Astrocyte (in vitro differentiated cells and primary cell): Measurements from ENCODE around the gene SRMS. TPM values are rescaled to one million over a fixed set of nuclear protein-coding genes. Genes with fewer than 3 reads are reported as not detected.

Source experiments
- DNase-seq: peaks from one replicate; pipeline ENCODE4 v3.0.0-alpha.2; 2010; ENCODE audit warnings: low read depth
- FAIRE-seq: peaks from 2 replicates; lab custom pipeline; 2011; peaks lifted over from hg19 to GRCh38; lab: Jason Lieb, UNC
- H2AFZ ChIP-seq: 2 replicates; pipeline ENCODE4 v1.6.0; 2012; ENCODE audit warnings: low read depth, low read length, inconsistent platforms
- H3K27ac ChIP-seq: 2 replicates; pipeline ENCODE4 v1.5.1; 2011; ENCODE audit warnings: low read depth, low read length, inconsistent platforms
- H3K27me3 ChIP-seq: 2 replicates; pipeline ENCODE4 v1.6.0; 2011; ENCODE audit warnings: low read length, inconsistent platforms; ENCODE audit not compliant: insufficient read depth
- H3K36me3 ChIP-seq: 2 replicates; pipeline ENCODE4 v1.5.1; 2011; ENCODE audit warnings: low read length, inconsistent platforms; ENCODE audit not compliant: insufficient read depth
- H3K4me1 ChIP-seq: 2 replicates; pipeline ENCODE4 v1.5.1; 2011; ENCODE audit warnings: low read length, inconsistent platforms; ENCODE audit not compliant: insufficient read depth
- H3K4me2 ChIP-seq: 2 replicates; pipeline ENCODE4 v1.6.0; 2012; ENCODE audit warnings: low read length, inconsistent platforms
- H3K4me3 ChIP-seq: 2 replicates; pipeline ENCODE4 v1.5.1; 2011; ENCODE audit warnings: low read depth, mild to moderate bottlenecking, low read length, inconsistent platforms; ENCODE audit not compliant: insufficient read depth
- H3K79me2 ChIP-seq: 2 replicates; pipeline ENCODE4 v1.6.0; 2012; ENCODE audit warnings: mild to moderate bottlenecking, low read length, inconsistent platforms; ENCODE audit not compliant: insufficient read depth
- H3K9ac ChIP-seq: 2 replicates; pipeline ENCODE4 v1.6.0; 2012; ENCODE audit warnings: mild to moderate bottlenecking, low read length, inconsistent platforms
- H3K9me3 ChIP-seq: 2 replicates; pipeline ENCODE4 v1.5.1; 2012; ENCODE audit warnings: low read depth, mild to moderate bottlenecking, low read length, inconsistent platforms; ENCODE audit not compliant: insufficient read depth
- H4K20me1 ChIP-seq: 2 replicates; pipeline ENCODE4 v1.6.0; 2012; ENCODE audit warnings: low read length, inconsistent platforms; ENCODE audit not compliant: insufficient read depth
- H3K27ac Mint-ChIP-seq: one replicate; pipeline ENCODE4 v1.8.0; 2021; ENCODE audit warnings: mild to moderate bottlenecking, mixed read lengths; ENCODE audit not compliant: unreplicated experiment
- H3K27me3 Mint-ChIP-seq: one replicate; pipeline ENCODE4 v1.8.0; 2021; ENCODE audit warnings: low read depth, mixed read lengths; ENCODE audit not compliant: unreplicated experiment
- H3K36me3 Mint-ChIP-seq: one replicate; pipeline ENCODE4 v1.8.0; 2021; ENCODE audit warnings: low read depth, mixed read lengths; ENCODE audit not compliant: unreplicated experiment
- H3K4me1 Mint-ChIP-seq: one replicate; pipeline ENCODE4 v1.8.0; 2021; ENCODE audit warnings: low read depth, mixed read lengths; ENCODE audit not compliant: unreplicated experiment
- H3K4me3 Mint-ChIP-seq: one replicate; pipeline ENCODE4 v1.8.0; 2021; ENCODE audit warnings: mild to moderate bottlenecking, moderate library complexity, mixed read lengths; ENCODE audit not compliant: unreplicated experiment
- H3K9me3 Mint-ChIP-seq: one replicate; pipeline ENCODE4 v1.8.0; 2021; ENCODE audit warnings: mild to moderate bottlenecking, mixed read lengths; ENCODE audit not compliant: unreplicated experiment
- EZH2 ChIP-seq: IDR thresholded peaks from 2 replicates; pipeline ENCODE4 v1.6.1; 2012; ENCODE audit warnings: mild to moderate bottlenecking, low read length, inconsistent platforms; ENCODE audit not compliant: insufficient read depth
- total RNA-seq: library from RNA; stranded (reverse); gene quantifications from 2 replicates; pipeline ENCODE4 v1.2.1, GENCODE V29; 2021
- TF ChIP-seq, protein P1 (sequence below): IDR thresholded peaks from 2 replicates; pipeline ENCODE4 v1.5.1; 2011; ENCODE audit warnings: low read depth, mild to moderate bottlenecking, inconsistent platforms, low read length, moderate library complexity; ENCODE audit not compliant: insufficient read depth

SRMS gene
- total RNA-seq, 1 donor from 2014 or later = 0.14 TPM

DNA sequence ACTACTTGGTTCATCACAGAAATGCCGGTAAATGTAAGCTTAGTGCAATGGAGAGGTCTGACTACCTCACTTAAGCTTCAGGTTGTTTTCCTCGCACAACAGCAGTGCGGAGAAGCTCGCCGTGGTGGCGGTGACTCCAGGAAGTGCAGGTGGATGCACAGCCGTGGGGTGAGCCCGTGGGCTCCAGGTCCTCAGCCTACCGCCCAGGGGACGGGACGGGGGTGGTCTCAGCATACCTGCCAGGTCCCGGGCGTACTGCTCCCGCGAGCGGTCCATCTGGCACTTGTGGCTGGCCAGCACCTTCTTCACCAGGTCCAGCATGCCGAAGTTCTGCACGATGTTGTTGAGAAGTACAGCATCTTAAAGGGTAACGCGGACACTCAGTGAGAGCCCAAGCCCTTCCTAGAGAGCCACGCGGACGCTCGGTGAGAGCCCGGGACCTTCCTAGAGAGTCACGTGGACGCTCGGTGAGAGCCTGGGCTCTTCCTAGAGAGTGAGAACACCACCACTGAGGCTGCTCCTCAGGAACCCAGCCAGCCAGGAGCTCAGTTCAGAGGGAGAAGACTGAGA is 44.3 kb upstream of the SRMS start:
- no peaks in the 10 kb centered on the region for H3K27me3 ChIP-seq
- no peaks in the 10 kb centered on the region for H3K79me2 ChIP-seq
- H3K27ac Mint-ChIP-seq = no peak overlapping the region
- no peak for TF ChIP-seq EZH2
- TF ChIP-seq, protein P1, sequence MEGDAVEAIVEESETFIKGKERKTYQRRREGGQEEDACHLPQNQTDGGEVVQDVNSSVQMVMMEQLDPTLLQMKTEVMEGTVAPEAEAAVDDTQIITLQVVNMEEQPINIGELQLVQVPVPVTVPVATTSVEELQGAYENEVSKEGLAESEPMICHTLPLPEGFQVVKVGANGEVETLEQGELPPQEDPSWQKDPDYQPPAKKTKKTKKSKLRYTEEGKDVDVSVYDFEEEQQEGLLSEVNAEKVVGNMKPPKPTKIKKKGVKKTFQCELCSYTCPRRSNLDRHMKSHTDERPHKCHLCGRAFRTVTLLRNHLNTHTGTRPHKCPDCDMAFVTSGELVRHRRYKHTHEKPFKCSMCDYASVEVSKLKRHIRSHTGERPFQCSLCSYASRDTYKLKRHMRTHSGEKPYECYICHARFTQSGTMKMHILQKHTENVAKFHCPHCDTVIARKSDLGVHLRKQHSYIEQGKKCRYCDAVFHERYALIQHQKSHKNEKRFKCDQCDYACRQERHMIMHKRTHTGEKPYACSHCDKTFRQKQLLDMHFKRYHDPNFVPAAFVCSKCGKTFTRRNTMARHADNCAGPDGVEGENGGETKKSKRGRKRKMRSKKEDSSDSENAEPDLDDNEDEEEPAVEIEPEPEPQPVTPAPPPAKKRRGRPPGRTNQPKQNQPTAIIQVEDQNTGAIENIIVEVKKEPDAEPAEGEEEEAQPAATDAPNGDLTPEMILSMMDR = no peak
- H4K20me1 ChIP-seq = no peaks in the 10 kb centered on the region
- FAIRE-seq = no peak
- no peak overlapping the region for H3K27ac ChIP-seq
- no peak overlapping the region for H3K4me3 ChIP-seq
- H2AFZ ChIP-seq = no peak overlapping the region
- no peaks in the 10 kb centered on the region for H3K36me3 ChIP-seq
- peaks cover 7% of the 10 kb centered on the region for H3K4me1 ChIP-seq
- peaks cover 14% of the 10 kb centered on the region for H3K36me3 Mint-ChIP-seq
- no peak overlapping the region for H3K4me3 Mint-ChIP-seq
- no peaks in the 10 kb centered on the region for H3K9me3 ChIP-seq
- no peak overlapping the region for H3K9ac ChIP-seq
- no peaks in the 10 kb centered on the region for H3K9me3 Mint-ChIP-seq
- H3K4me2 ChIP-seq = no peak overlapping the region
- H3K27me3 Mint-ChIP-seq = no peaks in the 10 kb centered on the region
- no peak for DNase-seq
- H3K4me1 Mint-ChIP-seq = peaks cover 2% of the 10 kb centered on the region

DNA sequence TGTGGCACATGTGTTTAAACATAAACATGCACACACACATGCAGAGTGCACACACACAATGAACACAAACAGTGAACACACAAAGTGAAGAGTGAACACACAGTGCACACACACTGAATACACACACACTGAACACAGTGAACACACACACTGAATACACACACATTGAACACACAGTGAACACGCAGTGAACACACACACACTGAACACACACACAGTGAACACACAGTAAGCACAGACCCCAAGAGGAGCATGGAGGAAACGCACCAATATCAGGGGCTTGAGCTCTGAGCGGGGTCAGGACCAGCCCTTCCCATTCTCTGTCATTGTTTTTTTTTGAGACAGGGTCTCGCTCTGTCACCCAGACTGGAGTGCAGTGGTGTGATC is 43.6 kb upstream of the SRMS start:
- no peaks in the 10 kb centered on the region for H3K36me3 ChIP-seq
- TF ChIP-seq, protein P1 = no peak
- TF ChIP-seq EZH2 = no peak
- H3K9me3 ChIP-seq = no peaks in the 10 kb centered on the region
- H3K4me1 Mint-ChIP-seq = peaks cover 2% of the 10 kb centered on the region
- H3K9ac ChIP-seq = no peak overlapping the region
- no peak overlapping the region for H3K27ac ChIP-seq
- H3K4me1 ChIP-seq = peaks cover 7% of the 10 kb centered on the region
- no peak overlapping the region for H3K27ac Mint-ChIP-seq
- no peak overlapping the region for H3K4me3 ChIP-seq
- H3K4me3 Mint-ChIP-seq = no peak overlapping the region
- no peaks in the 10 kb centered on the region for H3K9me3 Mint-ChIP-seq
- no peaks in the 10 kb centered on the region for H3K27me3 ChIP-seq
- no peak overlapping the region for H2AFZ ChIP-seq
- FAIRE-seq = no peak
- H4K20me1 ChIP-seq = no peaks in the 10 kb centered on the region
- H3K36me3 Mint-ChIP-seq = peaks cover 14% of the 10 kb centered on the region
- DNase-seq = no peak
- H3K4me2 ChIP-seq = no peak overlapping the region
- H3K27me3 Mint-ChIP-seq = no peaks in the 10 kb centered on the region
- H3K79me2 ChIP-seq = no peaks in the 10 kb centered on the region
